ENCODE measurements around the gene MAEA.
"Not testable (repeated sequence)": the region's sequence is repeated elsewhere in the genome, so short reads cannot be mapped to it uniquely, and the experiment has no call there.

Gene MAEA

DNA sequence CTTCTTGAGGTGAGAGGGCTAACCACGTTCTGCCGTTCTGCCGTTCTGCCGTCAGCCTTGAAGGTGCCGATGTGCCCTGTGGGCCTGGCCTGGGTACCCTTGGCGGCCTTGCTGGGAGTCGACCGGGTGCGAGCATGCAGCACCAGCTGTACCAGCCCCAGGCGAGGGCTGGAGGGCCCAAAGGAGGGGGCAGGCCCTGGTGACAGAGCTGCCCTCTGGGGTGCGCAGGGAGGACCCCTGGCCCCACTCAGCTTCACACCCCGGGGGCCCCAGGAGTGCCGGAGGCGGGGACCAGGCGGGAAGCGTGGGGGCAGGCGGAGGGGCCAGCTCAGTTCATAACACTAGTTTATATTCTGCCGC is 79.4 kb downstream of the MAEA start:
- DNase-seq = no peak

DNA sequence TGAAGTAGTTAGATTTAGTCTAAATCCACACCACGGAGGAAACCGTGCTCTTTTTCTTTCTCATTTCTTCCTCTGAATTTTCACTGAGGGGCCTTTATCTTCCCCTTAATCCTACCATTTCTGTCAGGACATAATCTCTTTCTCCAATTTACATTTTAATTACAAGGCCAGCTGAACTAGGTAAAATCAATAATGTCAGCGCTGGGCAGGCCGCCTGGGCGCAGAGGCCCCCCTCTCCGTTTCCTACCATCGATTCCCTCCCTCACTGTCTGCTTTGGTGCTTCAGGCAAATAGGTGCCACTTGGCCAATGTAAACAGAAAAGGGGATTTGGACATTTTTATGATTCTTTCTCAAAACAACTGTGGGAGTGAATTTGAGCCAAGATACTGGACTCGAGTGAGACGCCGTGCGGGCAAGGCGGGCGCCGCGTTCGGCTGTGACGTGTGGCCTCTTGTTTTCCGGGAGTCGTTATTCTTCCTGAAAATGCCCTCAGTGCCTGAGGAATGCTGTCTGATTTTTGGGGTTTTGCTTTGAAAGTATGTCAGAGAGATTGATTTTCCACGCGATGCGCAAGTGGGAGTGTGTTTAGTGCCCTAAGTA is 79.9 kb downstream of the MAEA start:
- DNase-seq = no peak

DNA sequence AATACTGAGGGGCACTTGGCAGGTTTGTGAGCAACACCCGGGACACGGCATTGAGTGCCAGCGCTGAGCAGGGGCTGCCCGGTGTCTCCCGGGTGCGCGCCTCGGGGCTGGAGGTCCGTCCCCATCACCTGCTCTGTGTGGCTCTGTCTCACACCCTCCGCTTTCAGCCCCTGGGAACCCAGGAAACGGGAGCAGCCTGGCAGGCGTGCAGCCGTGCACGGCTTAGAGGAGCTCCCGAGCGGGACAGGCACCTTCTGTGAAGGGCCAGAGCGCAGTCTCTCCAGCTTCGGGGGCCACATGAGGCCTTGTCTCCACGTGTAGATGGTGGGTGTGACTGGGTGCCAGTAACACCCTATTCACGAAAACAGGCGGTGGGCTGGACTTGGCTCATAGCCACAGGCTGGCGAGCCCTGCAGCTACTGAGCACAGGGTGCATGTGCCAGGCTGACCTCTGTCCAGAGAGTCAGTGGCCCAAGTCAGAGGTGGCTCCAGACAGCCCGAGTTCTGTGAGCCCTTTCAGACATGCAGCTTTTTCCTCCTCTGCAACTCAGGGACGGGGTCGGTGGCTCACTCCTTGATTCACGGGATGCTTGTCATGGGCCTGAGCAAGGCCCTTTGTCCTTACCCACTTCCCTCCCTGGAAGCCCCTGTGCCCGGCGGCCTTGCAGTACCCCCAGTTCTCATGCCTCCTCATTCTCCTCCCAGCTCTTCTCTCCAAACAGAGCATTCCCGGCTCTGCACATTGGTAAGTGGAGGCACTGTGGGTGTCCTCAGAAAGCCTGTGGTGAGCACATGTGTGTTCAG is 80.8 kb downstream of the MAEA start:
- no peak for DNase-seq

DNA sequence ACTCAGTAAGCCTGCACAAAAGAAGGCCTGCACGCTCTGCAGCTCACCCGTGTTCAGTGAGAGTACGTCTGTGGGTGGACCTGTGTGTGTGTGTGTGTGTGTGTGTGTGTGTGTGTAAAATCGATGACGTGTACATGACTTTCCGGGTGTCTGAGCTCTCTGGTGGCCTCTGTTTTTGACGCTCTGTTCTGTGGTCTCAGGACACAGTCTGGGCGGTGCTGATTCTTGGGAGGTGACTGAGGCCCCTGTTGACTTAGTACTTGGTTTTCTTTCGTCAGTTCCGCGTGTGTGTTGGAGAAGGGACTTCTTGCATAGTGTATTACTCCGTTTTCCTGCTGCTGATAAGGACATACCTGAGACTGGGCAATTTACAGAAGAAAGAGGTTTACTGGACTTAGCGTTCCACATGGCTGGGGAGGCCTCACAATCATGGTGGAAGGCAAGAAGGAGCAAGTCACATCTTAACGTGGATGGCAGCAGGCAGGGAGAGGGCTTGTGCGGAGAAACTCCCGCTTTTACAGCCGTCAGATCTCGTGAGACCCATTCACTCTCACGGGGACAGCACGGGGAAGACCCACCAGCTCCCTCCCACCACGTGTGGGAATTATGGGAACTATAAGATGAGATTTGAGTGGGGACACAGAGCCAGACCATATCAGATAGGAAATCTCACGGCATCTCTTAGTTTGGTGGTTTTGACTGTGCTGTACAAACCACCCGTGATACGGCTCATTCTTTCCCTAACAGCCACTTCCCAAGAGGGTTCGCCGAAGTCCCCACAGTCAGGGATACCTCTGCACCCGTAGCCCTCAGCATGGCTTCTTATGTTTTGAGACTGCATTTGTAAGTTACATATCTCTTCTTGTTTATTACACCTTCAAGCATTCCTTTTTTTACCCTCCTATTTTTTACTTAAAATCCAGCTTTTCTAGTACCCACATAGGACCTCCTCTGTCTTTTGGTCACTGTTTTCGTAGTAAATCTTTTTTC is 81.8 kb downstream of the MAEA start:
- no peak for DNase-seq

DNA sequence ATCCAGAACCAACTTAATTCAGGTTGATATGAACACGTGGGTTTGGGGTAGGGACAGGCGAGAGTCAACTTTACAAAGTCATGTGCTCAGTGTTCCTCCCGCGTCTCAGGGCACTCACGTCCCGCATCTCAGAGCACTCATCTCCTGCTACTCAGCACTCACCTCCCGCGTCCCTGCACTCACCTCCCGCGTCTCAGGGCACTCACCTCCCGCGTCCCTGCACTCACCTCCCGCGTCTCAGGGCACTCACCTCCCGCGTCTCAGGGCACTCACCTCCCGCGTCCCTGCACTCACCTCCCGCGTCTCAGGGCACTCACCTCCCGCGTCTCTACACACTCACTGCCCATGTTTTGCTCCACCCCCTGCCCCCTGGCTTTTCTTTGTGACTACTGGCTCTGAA is 82.9 kb downstream of the MAEA start:
- DNase-seq = not testable (repeated sequence)

DNA sequence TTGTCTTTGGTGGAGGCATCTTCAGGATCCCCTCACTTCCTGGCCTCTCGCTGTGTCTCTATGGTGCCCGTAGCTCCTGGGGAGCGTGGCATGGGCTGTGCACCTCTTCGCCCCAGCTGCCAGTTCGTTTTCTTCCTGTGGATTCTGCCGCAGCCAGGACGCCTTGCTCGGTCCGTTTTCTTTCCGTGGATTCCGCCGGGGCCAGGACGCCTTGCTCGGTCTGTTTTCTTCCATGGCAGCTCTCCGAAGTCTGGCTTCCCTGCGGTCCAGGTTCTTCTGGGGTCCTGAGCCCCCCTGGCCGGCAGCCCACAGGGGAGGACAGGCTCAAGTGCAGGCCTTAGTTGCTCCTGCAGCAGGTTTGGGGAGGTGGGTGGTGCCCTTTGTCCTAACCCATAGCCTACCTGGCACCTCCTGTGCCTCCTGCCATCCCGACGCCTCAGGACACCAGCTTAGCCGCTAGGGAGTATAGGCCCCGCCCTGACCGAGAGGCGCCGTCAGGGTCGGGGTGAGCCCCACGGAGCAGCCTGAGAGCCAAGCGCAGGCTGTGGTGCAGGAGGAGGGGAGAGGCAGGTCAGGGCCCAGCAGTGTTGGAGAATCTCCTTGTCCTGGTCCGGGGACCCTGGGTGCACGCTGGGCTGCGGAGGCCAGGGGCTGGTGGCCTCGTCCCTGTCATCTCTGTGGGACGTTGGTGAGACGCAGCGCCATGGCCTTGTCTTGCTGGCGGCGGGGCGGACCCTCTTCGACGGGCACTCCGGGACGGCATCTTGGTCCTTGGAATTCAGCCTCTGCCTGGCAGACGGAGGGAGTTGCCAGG is 84.4 kb downstream of the MAEA start:
- DNase-seq = no peak

DNA sequence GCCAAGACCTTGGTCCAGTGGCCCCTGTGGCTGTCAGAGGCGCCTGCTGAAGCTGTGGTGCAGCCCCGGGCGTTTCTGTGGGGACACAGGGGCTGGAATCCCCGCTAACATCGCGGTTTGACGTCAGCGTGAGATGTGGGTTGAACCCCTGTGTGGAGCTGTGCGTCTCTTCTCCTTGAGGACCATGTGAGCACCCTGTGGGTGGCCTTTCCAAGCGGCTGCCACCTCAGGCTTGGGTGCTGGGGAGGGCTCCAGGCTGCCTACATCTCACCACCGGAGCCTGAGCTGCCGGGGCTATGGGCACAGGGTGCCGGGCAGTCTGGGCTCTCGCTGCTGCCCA is 85.0 kb downstream of the MAEA start:
- DNase-seq = no peak

DNA sequence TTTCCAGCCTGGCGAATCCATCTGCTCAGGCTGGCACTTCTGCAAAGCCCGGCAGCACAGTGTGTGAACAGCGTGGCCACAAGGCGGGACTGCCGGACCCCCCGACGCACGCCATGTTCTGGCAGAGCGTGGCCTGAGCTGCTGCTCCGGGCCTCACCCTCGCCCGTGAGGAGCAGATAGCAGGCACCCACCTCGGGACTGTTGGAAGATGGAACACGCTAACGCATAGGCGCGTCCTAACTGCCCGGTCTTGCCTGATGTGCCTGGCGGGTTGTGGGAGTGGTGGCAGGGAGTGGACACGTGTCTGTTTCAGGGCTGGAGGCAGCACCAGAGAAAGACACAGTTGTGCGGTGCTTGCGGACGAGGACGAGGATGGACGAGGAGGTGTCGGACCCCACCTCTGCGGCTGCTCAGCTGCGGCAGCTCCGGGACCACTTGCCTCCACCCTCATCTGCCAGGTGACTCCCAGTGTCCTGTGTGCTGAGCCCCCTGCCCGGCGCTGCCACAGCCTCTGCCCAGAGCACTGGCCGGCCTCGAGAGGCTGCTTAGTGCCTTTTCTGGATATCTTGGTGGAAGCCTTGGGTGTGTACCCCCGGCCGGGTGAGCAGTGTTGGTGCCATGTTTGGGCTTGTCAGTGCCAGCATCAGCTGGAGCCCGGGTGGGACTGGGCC is 85.5 kb downstream of the MAEA start:
- no peak for DNase-seq

DNA sequence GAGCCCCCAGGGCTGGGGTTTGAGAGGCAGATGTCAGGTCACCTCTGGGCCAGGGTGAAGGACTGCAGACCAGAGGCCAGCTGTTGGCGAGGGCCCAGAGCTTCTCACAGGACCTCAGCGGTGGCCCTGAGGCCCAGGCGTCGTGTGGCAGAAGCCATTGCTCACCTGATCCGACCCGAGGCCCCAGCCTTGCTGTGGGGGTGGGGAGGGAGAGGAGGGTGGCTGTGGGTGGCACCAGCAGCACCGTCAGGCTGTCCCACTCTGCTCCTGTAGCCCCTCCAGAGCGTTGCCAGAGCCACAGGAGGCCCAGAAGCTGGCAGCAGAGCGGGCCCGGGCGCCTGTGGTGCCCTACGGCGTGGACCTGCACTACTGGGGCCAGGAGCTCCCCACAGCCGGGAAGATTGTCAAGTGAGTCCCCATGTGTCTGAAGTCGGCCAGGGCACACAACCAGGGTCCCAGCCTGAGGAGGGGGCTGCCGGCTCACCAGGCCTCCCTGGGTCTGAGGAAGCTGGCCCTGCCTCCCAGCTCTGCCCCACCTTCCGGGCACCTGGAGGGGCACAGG is 86.2 kb downstream of the MAEA start:
- no peak for DNase-seq

DNA sequence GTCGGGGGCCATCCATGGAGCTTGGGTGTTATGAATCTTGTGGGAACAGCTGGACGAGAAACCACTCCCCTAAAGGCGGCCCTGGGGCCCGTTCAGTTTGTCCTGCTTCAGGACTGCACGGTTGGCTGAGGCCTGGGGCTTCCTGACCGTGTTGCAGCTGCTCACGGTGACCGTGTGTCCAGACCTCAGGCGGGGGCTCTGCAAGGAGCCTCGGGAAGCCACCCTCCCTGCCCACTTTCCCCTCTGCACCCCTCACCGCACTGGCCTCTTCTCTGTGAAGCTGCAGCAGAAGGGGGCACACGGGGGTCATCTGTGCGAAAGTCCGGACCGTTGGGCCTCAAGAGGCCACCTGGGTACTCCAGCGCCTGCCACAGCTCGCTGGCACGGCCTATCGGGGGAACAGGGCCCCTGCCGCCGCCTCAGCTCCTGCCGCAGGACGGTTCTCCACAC is 86.7 kb downstream of the MAEA start:
- no peak for DNase-seq

DNA sequence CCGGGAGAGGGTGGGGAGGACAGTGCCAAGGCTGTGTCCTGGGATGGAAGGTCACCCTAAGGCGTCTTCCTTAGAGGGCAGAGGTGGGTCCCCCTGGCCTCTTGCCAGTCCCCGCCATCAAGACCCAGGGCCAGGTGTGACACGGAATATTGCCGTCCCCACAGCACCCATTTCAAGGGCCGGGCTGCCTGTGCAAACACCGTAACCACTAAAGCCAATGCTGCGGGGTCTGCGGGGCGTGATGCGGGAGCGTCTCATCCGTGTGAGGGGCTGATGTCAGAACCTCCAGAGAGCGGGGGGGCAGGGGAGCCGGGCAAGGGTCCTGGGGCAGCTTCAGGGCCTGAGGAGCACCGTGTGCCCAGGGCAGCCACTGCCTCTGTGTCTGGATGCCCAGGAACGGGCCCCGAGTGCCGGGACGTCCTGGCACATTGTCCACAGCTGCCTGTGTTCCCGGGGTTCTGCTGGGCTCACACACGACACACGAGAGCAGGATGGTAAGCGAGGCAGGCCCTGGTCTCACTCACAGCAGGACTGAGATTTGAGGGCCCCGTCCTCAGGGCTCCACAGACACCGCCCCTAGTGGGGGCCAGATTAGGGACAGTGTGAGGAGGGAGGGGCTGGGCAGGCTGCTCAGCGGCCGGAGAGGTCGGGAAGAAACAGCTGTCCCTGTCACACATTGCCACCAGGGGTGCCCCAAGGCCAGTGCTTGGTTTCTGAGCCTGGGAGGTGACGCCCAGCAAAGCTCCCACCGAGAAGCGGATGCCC is 87.3 kb downstream of the MAEA start:
- no peak for DNase-seq

DNA sequence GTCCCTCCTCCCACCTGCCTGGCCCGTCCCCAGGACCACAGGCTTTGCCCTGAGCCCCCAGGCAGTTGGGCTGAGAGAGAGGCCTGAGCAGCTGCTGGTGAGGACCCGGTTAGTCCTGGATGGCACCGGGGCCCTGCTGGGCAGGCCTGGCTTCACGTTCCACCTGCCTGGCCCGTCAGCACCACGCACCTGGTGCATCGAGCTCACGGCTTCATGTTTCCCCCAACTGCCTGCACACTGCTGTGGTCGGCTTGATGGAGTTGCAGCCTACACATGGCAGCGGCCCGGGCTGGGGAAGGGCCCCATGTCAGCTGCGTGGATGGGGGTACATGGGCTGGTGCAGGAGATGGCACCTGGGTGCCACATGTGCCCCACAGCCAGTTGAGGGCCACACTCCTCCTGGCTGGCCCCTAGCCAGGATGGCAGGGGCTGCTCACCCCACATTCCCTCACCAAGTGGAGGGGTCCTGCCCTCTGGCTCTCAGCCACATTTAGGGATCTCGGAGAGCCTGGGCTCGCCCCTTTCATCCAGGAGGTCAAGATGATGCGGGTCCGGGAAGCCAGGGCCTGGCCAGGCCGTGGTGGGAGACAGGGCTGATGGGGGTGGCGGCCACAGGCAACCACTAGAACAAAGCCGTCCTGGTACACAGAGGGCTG is 88.0 kb downstream of the MAEA start:
- no peak for DNase-seq

DNA sequence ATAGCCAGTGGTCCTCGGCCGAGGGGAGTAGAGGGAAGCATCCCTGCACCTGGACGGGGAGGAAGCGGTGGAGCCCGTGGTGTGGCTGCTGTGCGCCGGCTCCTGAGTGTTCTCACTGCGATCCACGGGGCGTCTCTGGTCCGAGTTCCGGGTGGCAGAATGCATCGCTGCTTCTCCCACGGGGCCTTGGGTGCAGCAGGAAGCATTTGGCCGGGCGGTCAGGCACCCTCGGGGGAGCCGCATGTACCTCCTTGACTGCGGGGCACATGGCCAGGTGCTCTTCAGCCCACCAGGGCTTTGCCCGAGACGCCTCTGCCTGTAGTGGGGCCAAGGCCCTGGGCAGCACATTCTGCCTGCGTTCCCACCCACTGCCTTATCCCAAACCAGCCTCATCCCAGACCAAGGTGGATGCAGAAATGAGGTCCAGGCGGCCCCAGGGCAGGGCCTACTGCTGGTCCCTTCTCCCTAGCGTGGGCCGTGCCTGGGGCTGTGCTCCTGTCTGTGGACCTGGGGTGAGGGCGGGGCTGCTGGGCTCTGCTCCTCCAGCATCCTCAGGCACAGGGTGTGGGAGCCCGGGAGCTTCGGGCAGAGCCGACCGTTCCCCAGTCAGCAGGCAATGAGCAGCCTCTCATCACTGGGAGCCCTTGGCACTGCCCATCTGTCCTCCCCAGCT is 89.0 kb downstream of the MAEA start:
- DNase-seq = no peak

DNA sequence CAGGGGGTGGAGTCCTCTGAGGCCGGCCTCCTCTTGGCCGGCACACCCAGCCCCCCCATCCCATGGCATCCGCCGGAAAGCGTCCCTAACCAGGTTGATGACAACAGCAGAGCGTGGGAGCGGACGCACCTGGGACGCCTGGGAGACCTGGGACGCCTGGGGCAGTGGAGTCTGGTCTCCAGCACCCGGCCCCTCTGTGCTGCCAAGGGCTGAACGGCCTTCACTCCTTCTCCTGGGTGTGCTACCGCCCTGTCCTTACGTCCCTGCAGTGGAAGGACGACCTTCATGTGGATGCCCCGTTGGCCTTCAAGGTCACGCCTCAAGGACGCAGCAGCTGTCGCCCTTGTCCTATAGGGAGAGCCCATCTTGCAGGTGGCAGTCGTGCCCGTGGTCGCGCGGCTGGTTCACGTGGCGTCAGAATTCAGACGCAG is 89.7 kb downstream of the MAEA start:
- DNase-seq = no peak

DNA sequence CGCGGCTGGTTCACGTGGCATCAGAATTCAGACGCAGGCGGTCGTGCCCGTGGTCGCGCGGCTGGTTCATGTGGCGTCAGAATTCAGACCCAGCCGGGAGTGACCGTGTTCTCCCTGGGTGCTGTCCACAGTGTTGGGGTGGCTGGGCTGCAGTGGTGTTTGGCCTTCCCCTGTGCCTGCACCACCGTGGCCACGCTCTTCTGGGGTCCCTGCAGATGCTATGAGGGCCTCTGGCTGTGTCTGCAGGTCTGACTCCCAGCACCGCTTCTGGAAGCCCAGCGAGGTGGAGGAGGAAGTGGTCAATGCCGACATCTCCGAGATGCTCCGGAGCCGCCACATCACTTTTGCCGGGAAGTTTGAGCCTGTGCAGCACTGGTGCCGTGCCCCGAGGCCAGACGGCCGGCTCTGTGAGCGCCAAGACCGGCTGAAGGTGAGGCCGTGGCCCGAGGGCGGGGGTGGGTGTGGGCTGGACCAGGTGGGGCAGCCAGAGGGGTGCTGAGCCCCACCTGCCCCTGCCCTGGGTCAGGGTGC is 90.2 kb downstream of the MAEA start:
- DNase-seq = no peak

DNA sequence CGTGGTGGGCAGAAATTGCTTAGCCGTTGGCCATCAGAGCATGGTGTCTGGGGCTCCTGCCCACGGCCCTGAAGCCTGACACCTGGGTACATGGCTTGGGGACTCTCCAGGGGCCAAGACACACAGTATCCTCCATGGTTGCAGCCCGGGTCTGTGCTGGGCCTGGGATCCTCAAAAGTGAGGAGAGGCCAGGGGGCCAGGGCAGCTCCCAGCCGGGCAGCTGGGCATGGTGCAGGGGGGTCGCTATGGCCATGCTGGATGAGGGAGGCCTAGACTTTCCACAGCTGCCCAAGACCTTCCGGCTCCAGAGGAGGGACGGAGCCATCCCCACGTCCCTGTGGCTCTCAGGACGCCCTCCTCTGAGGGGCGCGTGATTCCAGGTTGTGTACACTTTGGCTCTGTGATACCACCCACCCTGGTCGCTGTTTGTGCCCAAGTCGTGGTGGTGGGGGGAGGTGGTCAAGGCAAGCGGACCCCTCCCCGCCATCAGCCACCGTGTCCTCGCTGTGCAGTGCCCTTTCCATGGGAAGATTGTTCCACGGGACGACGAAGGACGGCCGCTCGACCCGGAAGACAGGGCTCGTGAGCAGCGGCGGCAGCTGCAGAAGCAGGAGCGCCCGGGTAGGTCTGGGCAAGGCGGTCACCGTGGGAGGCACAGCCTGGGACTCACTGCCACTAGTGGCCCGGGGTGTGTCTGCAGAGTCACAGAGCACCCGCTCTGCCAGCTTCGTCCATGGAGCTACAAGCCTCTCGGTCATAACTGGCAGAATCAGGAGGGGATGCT is 90.9 kb downstream of the MAEA start:
- no peak for DNase-seq

DNA sequence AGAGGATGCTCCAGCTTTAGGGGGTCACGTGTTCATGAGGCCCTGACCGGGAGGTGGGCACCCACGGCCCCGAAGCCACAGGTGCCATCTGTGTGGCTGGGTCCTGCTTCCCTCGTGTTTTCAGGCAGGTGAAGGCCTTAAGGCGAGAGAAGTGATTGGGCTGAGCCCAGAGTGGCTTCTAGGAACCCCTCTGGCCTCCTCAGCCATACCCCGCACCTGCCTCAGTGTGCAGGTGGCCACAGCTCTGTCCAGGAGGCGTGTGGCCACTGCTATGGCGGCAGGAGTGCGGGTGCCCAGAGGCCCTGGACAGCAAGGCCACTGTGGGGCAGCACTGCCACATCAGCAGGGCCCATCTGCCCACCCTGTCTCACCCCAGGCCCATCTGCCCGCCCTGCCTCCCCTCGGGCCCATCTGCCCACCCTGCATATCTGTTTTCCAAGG is 91.5 kb downstream of the MAEA start:
- DNase-seq = no peak

DNA sequence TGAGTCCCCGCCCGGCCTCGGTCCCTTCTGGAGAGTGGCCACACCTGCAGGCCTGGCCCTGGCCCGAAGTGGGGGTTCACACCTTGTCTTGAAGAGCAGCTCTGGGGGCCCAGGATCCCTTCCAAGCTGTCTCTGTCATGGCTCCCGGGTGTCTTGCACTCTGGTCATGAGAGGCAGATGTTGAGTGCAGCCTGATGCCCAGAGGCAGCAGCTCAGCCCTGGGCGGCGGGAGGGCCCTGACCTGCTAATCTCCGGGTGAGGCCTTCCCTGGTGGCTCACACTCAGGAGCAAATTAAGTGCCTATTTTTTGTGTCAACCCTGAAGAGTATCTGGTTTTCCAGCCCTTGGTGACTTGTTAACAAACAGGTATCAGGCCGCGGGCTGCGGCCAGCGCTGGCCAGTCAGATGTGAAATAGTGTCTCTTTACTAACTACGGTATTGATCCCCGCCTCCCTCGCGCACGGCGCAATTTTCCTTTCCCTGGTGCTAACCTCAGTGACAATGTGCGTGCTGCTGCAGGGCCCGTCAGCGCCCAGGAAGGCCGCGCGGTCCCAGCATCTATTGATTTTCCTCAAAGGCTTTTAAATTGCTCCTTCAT is 92.4 kb downstream of the MAEA start:
- no peak for DNase-seq

Data from stimulated activated naive CD4-positive, alpha-beta T cell (primary cell).